B cell (primary cell): Measurements from ENCODE around the gene PPIP5K1. TPM values are rescaled to one million over a fixed set of nuclear protein-coding genes. Genes with fewer than 3 reads are reported as not detected.

Experiments used
- ATAC-seq: fragments of 200-7000 bp; cut with Tn5 transposase; one replicate; pipeline ENCODE4 v1.10.0; 2021; ENCODE audit warnings: low read depth, mild to moderate bottlenecking, moderate number of reproducible peaks, moderate library complexity
- CTCF ChIA-PET: fragments of 350-600 bp; sonication (Branson Sonifier 250); formaldehyde crosslinking; loops from one replicate; lab custom pipeline; 2021; ENCODE audit warnings: antibody characterized with exemption, inconsistent platforms; lab: Charles Lee
- POLR2A ChIA-PET: fragments of 350-600 bp; sonication (Branson Sonifier 250); formaldehyde crosslinking; loops from one replicate; lab custom pipeline; 2021; ENCODE audit warnings: antibody characterized with exemption; lab: Charles Lee
- DNase-seq: peaks from one replicate; pipeline ENCODE4 v3.0.0; 2013
- H2AFZ ChIP-seq: 2 replicates; pipeline ENCODE4 v1.6.1; 2012; ENCODE audit warnings: mild to moderate bottlenecking, low read depth, low read length; ENCODE audit not compliant: insufficient read depth, poor library complexity, severe bottlenecking
- H3K27ac ChIP-seq, 2 donors: 1 replicate in 1 of 2; 2 replicates in 1 of 2; pipeline ENCODE4 v1.5.1; 2012 to 2013; ENCODE audit warnings: low read length in 2 of 2, mild to moderate bottlenecking in 2 of 2, moderate library complexity in 1 of 2
- H3K27me3 ChIP-seq, 4 experiments: fragments of 200-600 bp in 1 of 4; sonication (generic) in 1 of 4; replicated peaks in 1 of 4; 1 replicate in 2 of 4; 2 replicates in 2 of 4; pipeline versions ENCODE4 v1.6.1 to v1.7.0; 2013 to 2016; ENCODE audit warnings: low read length in 3 of 4, mild to moderate bottlenecking in 2 of 4, mixed read lengths in 1 of 4, moderate library complexity in 1 of 4; ENCODE audit not compliant: insufficient read depth in 4 of 4, control insufficient read depth in 3 of 4; ENCODE audit errors: control extremely low read depth in 1 of 4
- H3K36me3 ChIP-seq, 2 experiments: replicated peaks in 1 of 2; 1 replicate in 1 of 2; 2 replicates in 1 of 2; pipeline versions ENCODE4 v1.6.1 to v1.7.1; 2013; ENCODE audit warnings: low read length in 1 of 2; ENCODE audit not compliant: insufficient read depth in 2 of 2, control insufficient read depth in 1 of 2; ENCODE audit errors: control extremely low read depth in 1 of 2, extremely low read depth in 1 of 2
- H3K4me1 ChIP-seq, 2 donors: fragments of 200-600 bp in 1 of 2; sonication (generic) in 1 of 2; 1 replicate in 1 of 2; 2 replicates in 1 of 2; pipeline versions ENCODE4 v1.5.1 to v1.6.1; 2013 to 2017; ENCODE audit warnings: low read length in 2 of 2; ENCODE audit not compliant: control insufficient read depth in 2 of 2, insufficient read depth in 2 of 2
- H3K4me2 ChIP-seq: replicated peaks from 2 replicates; pipeline ENCODE3; 2012; ENCODE audit warnings: mild to moderate bottlenecking, low read depth, low read length; ENCODE audit not compliant: poor library complexity, severe bottlenecking
- H3K4me3 ChIP-seq, 5 experiments: fragments of 200-600 bp in 1 of 5; sonication (generic) in 1 of 5; 1 replicate in 3 of 5; 2 replicates in 2 of 5; pipeline versions ENCODE4 v1.5.1 to v1.7.0; 2011 to 2016; ENCODE audit warnings: low read length in 4 of 5, mild to moderate bottlenecking in 4 of 5, low read depth in 2 of 5, control low read depth in 1 of 5, moderate library complexity in 1 of 5; ENCODE audit not compliant: insufficient read depth in 1 of 5; ENCODE audit errors: control extremely low read depth in 1 of 5, extremely low read depth in 1 of 5
- H3K79me2 ChIP-seq: fragments of 200-600 bp; sonication (generic); one replicate; pipeline ENCODE4 v1.6.0; 2016; ENCODE audit warnings: low read length; ENCODE audit not compliant: control insufficient read depth, insufficient read depth
- H3K9ac ChIP-seq: fragments of 200-600 bp; sonication (generic); 2 replicates; pipeline ENCODE4 v1.6.1; 2017; ENCODE audit warnings: mild to moderate bottlenecking, low read length, moderate library complexity
- H3K9me3 ChIP-seq, 3 donors: one replicate each; pipeline versions ENCODE4 v1.6.1 to v1.7.1; 2013; ENCODE audit warnings: low read length in 2 of 3; ENCODE audit not compliant: control insufficient read depth in 2 of 3, insufficient read depth in 1 of 3; ENCODE audit errors: control extremely low read depth in 1 of 3
- H4K20me1 ChIP-seq: 2 replicates; pipeline ENCODE4 v1.6.0; 2012; ENCODE audit warnings: mild to moderate bottlenecking, low read length; ENCODE audit not compliant: insufficient read depth, control insufficient read depth, poor library complexity, severe bottlenecking
- H3K27ac Mint-ChIP-seq: one replicate; pipeline ENCODE4 v1.8.0; 2021; ENCODE audit warnings: mixed read lengths
- H3K27me3 Mint-ChIP-seq: one replicate; pipeline ENCODE4 v1.8.0; 2021; ENCODE audit warnings: mixed read lengths
- H3K4me1 Mint-ChIP-seq: one replicate; pipeline ENCODE4 v1.8.0; 2021; ENCODE audit warnings: mixed read lengths
- H3K4me3 Mint-ChIP-seq: one replicate; pipeline ENCODE4 v1.8.0; 2021; ENCODE audit warnings: mixed read lengths
- H3K9me3 Mint-ChIP-seq: one replicate; pipeline ENCODE4 v1.8.0; 2022; ENCODE audit warnings: mixed read lengths; ENCODE audit not compliant: insufficient read depth
- EZH2 ChIP-seq: IDR thresholded peaks from 2 replicates; pipeline ENCODE4 v1.6.1; 2012; ENCODE audit warnings: borderline replicate concordance, low read depth, mild to moderate bottlenecking, moderate library complexity, low read length; ENCODE audit not compliant: insufficient read depth, poor library complexity, severe bottlenecking
- WGBS: methylation state at CpG from one replicate; pipeline ENCODE4 v1.1.5; 2013; ENCODE audit warnings: missing lambda C conversion rate; ENCODE audit not compliant: insufficient coverage; 5-methylcytosine and 5-hydroxymethylcytosine counted together
- intact Hi-C: fragments of 100-400 bp; cut with micrococcal nuclease; formaldehyde crosslinking; loops from one replicate; pipeline ENCODE4 v1.10.0; 2022
- polyA plus RNA-seq: library from polyadenylated mRNA; depleted of rRNA; stranded (reverse); fragments of >200 nt; gene quantifications from 2 replicates; pipeline ENCODE4 v1.2.3, GENCODE V29; 2012
- total RNA-seq, 2 donors: library from RNA; stranded (reverse); fragments of 120-200 nt in 1 of 2; gene quantifications; 1 replicate in 1 of 2; 2 replicates in 1 of 2; pipeline versions ENCODE4 v1.2.3 to v1.2.4, GENCODE V29; 2013 to 2022
- TF ChIP-seq, protein P1 (sequence below): fragments of 200-600 bp; IDR thresholded peaks from one replicate; pipeline ENCODE4 v1.8.0; 2022; ENCODE audit warnings: antibody characterized with exemption, mild to moderate bottlenecking

PPIP5K1 gene
- total and polyA plus RNA-seq, 2 donors (not counting 1 experiment from before 2014, with no cell fraction given), result 40.6 to 88.9 TPM

DNA sequence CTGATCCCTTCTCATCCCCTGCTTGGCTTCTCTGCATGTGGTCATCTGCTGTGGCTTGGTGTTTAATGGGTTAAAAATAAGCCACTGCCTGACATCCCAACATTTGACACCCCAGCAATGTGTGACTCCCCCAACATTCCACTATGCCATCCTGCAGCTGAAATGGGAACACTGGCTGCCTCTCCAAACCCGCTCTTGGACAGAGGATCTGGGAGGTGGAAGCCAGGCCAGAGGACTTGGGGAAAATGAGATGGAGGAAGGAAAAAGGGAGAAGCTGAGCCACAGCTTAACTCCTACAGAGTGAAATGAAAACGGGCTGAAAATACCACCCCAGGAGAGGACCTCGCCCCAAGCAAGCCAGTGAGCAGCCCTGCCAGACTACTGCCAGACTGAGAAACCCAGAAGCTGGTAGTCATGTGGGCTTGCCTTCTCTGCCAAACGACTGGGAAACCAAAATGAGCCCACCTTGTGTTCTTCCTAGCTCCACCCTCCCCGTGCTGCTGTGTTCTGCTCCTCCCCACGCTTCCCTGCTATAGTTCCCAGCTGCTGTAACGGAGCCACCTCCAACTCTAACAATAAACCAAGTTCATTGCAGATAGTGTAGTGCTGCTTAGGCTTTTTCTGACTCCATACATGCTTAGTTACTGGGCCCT lies 58.9 kb downstream of the PPIP5K1 start:
- H3K27ac Mint-ChIP-seq, result no peak overlapping the region
- Histone ChIP-seq H3K79me2 (no peaks in the 10 kb centered on the region), H3K4me3 (no peak overlapping the region), H3K4me1 (no peaks in the 10 kb centered on the region), H4K20me1 (no peaks in the 10 kb centered on the region), H2AFZ (no peak overlapping the region), H3K27me3 (no peaks in the 10 kb centered on the region), H3K36me3 (peaks cover 0 to 9% of the 10 kb centered on the region in 2 experiments), H3K4me2 (no peak overlapping the region), H3K9me3 (no peaks in the 10 kb centered on the region), H3K27ac (no peak overlapping the region), H3K9ac (no peak overlapping the region)
- 73% methylated on average over 6 of the region's 7 CpGs for WGBS
- CTCF ChIA-PET, result no interaction called here
- H3K27me3 Mint-ChIP-seq, result no peaks in the 10 kb centered on the region
- no peak for TF ChIP-seq EZH2
- TF ChIP-seq, protein P1, sequence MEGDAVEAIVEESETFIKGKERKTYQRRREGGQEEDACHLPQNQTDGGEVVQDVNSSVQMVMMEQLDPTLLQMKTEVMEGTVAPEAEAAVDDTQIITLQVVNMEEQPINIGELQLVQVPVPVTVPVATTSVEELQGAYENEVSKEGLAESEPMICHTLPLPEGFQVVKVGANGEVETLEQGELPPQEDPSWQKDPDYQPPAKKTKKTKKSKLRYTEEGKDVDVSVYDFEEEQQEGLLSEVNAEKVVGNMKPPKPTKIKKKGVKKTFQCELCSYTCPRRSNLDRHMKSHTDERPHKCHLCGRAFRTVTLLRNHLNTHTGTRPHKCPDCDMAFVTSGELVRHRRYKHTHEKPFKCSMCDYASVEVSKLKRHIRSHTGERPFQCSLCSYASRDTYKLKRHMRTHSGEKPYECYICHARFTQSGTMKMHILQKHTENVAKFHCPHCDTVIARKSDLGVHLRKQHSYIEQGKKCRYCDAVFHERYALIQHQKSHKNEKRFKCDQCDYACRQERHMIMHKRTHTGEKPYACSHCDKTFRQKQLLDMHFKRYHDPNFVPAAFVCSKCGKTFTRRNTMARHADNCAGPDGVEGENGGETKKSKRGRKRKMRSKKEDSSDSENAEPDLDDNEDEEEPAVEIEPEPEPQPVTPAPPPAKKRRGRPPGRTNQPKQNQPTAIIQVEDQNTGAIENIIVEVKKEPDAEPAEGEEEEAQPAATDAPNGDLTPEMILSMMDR, result no peak
- ATAC-seq (no peak), DNase-seq (no peak)
- intact Hi-C loops, result no loop called here
- no peaks in the 10 kb centered on the region for H3K4me1 Mint-ChIP-seq
- H3K9me3 Mint-ChIP-seq, result no peaks in the 10 kb centered on the region
- H3K4me3 Mint-ChIP-seq, result no peak overlapping the region
- POLR2A ChIA-PET, result interaction anchor here (0.7 kb wide), 1 partner anchor 11 kb away, joined by 3 read pairs; no protein-coding TSS in a partner anchor

DNA sequence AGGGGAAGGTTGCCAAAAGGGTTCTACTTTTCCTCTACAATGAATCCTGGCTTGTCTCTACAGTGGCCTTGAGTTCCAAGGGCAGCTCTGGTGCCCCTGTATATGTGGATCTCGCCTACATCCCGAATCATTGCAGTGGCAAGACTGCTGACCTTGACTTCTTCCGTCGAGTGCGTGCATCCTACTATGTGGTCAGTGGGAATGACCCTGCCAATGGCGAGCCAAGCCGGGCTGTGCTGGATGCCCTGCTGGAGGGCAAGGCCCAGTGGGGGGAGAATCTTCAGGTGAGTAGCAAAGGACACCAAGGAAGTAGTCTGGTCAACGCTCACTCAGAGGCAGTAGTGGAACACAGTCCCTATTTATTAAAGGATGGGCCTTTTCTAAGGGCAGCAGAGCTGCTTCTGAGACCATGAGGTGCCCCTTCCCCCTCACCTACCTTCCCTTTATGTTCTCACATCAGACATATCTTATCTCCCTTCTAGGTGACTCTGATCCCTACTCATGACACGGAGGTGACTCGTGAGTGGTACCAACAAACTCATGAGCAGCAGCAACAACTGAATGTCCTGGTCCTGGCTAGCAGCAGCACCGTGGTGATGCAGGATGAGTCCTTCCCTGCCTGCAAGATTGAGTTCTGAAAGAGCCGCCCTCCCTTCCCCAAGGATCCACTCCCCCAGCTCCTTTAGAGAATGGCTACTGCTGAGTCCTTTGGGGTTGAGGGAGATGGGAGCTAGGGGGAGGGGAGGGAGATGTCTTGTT lies 60.2 kb downstream of the PPIP5K1 start:
- ChIA-PET CTCF (no interaction called here), POLR2A (no interaction called here)
- Mint-ChIP-seq H3K9me3 (no peaks in the 10 kb centered on the region), H3K27me3 (no peaks in the 10 kb centered on the region), H3K4me1 (no peaks in the 10 kb centered on the region), H3K4me3 (no peak overlapping the region), H3K27ac (no peak overlapping the region)
- Histone ChIP-seq H2AFZ (no peak overlapping the region), H3K27ac (no peak overlapping the region), H3K9me3 (no peaks in the 10 kb centered on the region), H3K79me2 (no peaks in the 10 kb centered on the region), H4K20me1 (no peaks in the 10 kb centered on the region), H3K27me3 (no peaks in the 10 kb centered on the region), H3K4me3 (no peak overlapping the region), H3K4me1 (no peaks in the 10 kb centered on the region), H3K9ac (no peak overlapping the region), H3K4me2 (no peak overlapping the region), H3K36me3 (peaks cover 0 to 4% of the 10 kb centered on the region in 2 experiments)
- DNase-seq (no peak), ATAC-seq (no peak)
- intact Hi-C loops, result no loop called here
- over 99% methylated on average over 9 of the region's 12 CpGs for WGBS
- TF ChIP-seq EZH2, result no peak
- TF ChIP-seq, protein P1, result no peak
